DMS79 treated with DMSO at 0.1 percent for 48 hours (cell line): Measurements from ENCODE around the gene SLC2A4.

ENCODE experiments used
- DNase-seq: peaks from one replicate; lab custom pipeline; 2025; lab: John Stamatoyannopoulos, UW

SLC2A4 gene

GRCh38 chr17:7248796-7249195 is 32.7 kb upstream of the SLC2A4 start:
- DNase-seq, result no peak

- no peak for DNase-seq
Measured at GRCh38 chr17:7249214-7249613, 32.3 kb upstream of the SLC2A4 start.

GRCh38 chr17:7249830-7250229 is 31.7 kb upstream of the SLC2A4 start:
- no peak for DNase-seq

DNA sequence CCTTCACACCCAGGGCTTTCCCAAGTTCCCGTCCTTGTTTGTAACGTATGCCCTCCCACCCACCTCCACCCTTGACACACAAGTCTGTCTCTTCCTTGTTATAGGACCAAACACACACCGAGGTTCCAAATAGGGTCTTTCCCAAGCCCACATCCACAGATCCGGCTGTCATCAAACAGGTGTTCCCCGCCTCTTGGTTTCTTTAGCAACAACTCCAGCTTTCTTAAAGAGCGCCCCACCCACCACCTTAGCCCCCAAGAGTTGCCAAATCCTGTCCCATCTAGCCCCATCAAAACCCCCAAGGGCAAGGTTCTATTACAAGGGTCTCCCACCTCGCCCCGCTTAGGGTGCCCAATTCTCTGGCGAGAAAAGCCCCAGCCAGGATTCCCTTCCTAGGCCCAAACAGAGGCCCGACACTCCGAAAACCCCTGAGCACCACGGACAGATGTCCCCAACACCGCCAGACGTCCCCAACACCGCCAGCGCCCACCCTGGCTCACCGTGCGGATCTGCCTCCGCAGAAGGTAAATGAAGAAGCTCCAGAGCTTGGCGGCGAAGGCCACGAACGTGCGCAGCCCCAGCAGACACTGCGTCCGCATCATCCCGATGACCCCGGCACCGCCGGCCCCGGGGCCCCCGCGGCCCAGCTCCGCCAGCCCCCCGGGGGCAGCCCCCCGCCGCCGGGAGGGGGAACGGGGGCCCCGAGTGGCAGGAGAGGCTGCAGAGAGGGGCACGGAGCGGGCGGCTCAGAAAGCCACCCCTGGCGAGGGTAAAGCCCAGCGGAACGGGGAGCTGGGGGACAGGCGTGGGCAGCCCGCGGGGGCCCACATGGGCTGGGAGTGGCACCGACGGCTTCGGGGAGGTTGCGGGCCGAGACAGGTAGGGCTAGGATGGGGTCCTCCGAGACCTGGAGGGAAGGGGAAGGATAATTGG is 30.6 kb upstream of the SLC2A4 start:
- no peak for DNase-seq

DNA sequence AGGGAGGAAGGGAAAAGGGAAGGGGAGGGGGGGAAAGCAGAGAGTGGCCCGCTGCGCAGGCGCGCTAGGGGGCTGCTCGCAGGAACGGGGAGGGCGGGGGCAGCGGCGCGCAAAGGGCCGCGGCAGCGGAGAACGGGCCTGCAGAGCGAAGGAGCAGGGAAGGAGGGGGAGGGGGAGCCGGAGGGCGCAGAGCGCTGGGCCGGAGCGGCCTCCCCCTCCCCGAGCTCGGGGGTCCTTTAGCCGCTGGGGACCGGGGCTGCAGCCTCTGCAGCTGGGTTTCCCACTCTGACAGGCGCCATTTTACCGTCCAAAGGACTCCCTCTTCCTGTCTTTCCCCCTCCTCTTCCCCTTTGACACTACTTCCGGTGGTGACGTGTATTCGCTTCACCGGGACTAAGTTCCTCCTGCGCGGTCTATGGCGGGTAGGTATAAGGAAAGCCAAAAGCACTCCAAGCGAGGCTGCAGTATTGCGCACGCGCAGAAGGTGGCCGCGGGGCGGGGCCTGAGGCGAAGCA is 29.8 kb upstream of the SLC2A4 start, which contains the start of gene CTDNEP1:
Gene CTDNEP1, minus strand, starts transcription at position 74 of the 515 bp plus-strand sequence. CDS start 438 bp downstream, outside the sequence.
- DNase-seq, result peak; percentile 98

GRCh38 chr17:7252176-7253043 is 29.1 kb upstream of the SLC2A4 start, which contains the start of gene ELP5:
Gene ELP5, plus strand, starts transcription at chr17:7252215. Its CDS starts 336 bp downstream, at chr17:7252551.
- DNase-seq, result peak; percentile 93

- DNase-seq, result no peak
Measured at GRCh38 chr17:7253082-7253481, 28.4 kb upstream of the SLC2A4 start.

- no peak for DNase-seq
Measured at GRCh38 chr17:7254511-7254910, 27.0 kb upstream of the SLC2A4 start.

DNA sequence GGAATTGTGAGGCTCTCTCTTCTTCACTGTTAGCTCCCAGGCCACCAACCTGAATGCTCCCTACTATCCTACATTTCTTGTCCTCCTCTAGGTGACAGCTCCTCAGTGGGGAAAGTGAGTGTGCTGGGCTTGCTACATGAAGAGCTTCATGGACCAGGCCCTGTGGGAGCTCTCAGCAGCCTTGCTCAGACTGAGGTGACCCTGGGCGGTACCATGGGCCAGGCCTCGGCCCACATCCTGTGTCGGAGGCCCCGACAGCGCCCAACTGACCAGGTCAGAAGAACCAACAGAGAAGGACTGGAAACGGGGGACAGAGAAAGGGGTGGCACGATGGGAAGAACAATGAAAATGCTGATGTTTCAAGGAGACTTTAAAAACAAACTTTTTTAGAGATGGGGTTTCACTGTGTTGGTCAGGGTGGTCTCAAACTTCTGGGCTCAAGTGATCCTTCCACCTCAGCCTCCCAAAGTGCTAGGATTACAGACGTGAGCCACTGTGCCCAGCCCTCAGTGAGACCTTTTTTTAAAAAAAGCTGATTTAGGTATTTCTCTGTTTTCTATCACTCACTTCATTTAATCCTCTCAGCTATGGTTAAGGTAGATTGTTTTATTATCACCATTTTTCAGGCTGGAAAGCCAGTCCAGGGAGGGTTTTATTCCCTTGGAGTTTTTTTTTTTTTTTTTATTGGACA is 24.6 kb upstream of the SLC2A4 start:
- DNase-seq, result no peak

DNA sequence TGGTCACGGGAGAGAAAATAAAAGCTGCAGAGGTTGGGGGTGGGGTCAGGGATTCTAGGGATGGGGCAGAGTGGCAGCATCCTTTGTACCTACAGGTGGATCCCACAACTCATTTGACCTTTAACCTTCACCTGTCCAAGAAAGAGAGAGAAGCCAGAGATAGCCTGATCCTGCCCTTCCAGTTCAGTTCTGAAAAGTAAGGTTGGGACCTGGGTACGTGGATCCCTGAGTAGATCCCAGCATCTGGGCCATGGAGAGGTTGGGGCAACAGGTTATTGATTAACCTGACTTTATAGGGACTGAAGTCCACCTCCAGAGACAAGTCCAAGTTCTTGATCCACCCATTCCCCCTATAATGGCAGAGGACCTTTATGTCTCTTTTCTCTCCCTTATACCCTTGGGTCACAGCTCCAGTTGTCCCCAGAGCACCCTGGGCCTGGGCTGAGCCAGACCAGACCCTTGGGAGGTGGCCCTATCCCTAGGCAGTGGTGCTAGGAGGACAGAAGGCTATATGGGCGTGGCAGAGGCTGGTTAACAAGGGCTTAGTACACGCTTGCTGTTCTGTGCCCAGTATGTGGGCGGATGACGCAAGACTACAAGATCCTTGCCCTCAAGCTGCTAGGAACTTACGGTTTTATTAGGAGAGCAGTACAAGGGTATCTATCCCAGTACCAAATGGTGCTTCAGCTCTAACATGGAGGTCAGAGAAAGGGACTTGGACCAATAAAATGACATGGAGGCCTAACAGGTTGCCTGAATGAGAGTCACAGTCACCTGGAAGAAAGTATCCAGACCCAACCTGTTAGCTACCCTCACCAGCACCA is 22.6 kb upstream of the SLC2A4 start:
- DNase-seq, result no peak

- no peak for DNase-seq
Measured at GRCh38 chr17:7259555-7259889, 22.0 kb upstream of the SLC2A4 start.

DNA sequence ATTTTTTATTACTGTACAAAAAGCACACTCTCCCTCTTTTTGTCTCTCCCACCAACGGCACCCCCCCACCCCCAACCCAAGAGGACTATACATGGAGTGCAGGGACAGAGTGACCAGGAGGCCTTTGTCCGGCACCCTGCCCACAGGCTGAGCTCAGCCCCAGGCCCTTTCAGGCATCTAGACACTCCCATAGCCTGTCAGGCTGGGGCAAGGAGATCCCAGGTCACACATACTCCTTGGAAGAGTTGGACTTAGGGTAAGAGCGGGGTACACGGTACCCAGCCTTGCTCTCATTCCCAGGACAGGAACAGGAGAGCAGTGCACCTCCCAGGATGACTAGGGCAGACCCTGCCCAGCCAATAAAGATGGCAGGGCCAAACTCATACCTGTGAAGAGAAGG is 21.4 kb upstream of the SLC2A4 start:
- DNase-seq, result no peak

GRCh38 chr17:7260651-7261378 is 20.7 kb upstream of the SLC2A4 start:
- DNase-seq, result peak; percentile 21

DNA sequence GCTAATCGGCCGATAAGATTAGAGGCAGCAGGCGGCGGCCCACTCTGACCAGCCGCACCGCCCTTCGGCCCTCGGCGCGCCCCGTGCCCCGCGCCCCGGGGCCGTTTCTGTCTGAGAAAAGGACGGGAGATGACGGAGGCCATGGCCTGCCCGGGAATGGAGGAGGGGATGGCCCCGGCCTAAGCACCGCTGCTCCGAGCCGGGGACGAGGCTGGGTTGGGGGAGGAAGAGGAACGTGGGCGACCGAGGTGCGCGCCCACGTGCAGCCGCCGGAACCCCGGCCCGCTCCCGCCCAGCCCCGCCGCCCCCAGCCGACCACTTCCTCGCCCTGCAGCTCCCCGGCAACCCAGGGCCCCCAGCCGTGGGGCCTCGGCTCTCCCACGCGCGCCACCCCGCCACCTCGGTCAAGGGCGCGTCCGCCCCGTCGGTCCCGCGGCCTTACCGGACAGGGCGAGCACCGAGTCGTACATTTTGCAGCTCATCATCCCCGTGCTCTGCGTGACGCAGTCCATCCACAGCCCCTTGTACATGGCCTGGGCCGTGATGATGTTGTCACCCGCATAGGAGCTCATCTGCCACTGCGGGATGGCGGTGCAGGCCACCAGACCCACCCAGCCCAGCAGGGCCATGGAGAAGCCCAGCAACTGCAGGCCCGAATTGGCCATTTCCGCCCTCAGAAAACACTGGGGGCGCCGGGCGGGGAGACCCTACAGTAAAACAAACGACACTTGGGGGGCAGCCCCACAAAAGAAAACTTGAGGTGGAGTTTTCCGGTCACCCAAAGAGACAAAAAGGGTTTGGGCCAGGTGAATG is 19.9 kb upstream of the SLC2A4 start:
- no peak for DNase-seq

GRCh38 chr17:7262192-7262934 is 19.2 kb upstream of the SLC2A4 start, which contains the start of gene CLDN7:
Gene CLDN7, minus strand, starts transcription at chr17:7262478. Its CDS starts 435 bp downstream, at chr17:7262043.
- DNase-seq, result peak; percentile 88

DNA sequence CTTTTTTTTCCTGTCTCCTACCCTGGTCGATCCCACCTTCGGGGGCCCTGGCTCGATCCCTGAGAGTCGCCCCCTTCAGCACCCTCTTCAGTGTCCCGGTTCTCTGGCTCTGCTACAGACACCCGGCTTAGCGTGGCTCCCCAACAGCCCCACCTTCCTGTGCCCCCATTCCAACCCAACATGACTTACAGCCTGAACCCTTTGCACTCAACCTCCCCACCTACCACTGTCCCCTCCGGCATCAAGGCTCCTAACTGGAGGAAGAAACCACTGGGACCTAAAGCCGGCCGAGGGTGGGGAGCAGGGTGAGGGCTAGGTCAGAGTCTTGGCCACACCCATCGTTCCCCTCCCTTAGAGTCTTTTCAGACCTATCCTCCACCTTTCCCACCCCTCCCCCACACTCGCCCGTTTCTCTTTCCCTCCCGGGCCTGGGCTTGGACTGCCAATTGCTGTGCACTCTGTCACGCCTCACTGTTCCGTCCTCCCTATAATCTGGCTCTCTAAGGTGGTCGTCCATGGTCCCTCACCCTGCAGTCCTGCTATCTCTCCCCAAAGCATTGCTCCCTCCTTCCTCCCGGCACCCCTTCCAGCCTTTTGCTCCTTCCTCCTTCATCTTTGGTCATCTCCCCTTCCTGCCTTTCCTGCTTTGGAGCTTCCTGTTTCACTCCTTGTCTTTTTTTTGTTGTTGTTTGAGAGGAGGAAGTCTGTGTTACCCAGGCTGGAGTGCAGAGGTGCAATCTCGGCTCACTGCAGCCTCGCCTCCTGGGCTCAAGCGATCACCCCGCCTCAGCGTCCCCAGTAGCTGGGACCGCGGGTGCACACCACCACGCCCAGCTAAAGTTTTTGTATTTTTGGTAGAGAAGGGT is 18.4 kb upstream of the SLC2A4 start:
- peak; percentile 56 for DNase-seq

GRCh38 chr17:7263801-7264078 is 17.8 kb upstream of the SLC2A4 start:
- DNase-seq, result no peak

GRCh38 chr17:7266784-7267183 is 14.7 kb upstream of the SLC2A4 start:
- DNase-seq, result no peak
